Central memory CD8-positive, alpha-beta T cell (primary cell): ENCODE measurements around the gene AIG1.

ENCODE experiments used
- ATAC-seq: fragments of 150-1000 bp; cut with Tn5 transposase; replicated peaks from 2 replicates; pipeline ENCODE4 v1.10.0; 2022; ENCODE audit warnings: mild to moderate bottlenecking, moderate FRiP score, moderate number of reproducible peaks; ENCODE audit not compliant: poor library complexity, severe bottlenecking; ENCODE audit errors: extremely low read depth
- DNase-seq, 2 donors: peaks; one replicate each; pipeline ENCODE4 v3.0.0; 2021; ENCODE audit warnings: low spot score in 2 of 2
- H3K27ac Mint-ChIP-seq: one replicate; pipeline ENCODE4 v1.8.0; 2022; ENCODE audit warnings: low read depth, mild to moderate bottlenecking, moderate library complexity, mixed read lengths
- H3K27me3 Mint-ChIP-seq: one replicate; pipeline ENCODE4 v1.8.0; 2022; ENCODE audit warnings: mixed read lengths
- H3K36me3 Mint-ChIP-seq: one replicate; pipeline ENCODE4 v1.8.0; 2022; ENCODE audit warnings: mild to moderate bottlenecking, moderate library complexity, mixed read lengths; ENCODE audit not compliant: insufficient read depth
- H3K4me1 Mint-ChIP-seq: one replicate; pipeline ENCODE4 v1.8.0; 2022; ENCODE audit warnings: mixed read lengths
- H3K4me3 Mint-ChIP-seq: one replicate; pipeline ENCODE4 v1.8.0; 2022; ENCODE audit warnings: mild to moderate bottlenecking, moderate library complexity, mixed read lengths
- H3K9me3 Mint-ChIP-seq: one replicate; pipeline ENCODE4 v1.8.0; 2022; ENCODE audit warnings: mixed read lengths

The AIG1 gene

GRCh38 chr6:143107911-143108761, 47.4 kb downstream of the AIG1 start:
- ATAC-seq (no peak), DNase-seq (no peak)
- H3K36me3 Mint-ChIP-seq = no peaks in the 10 kb centered on the region
- H3K27me3 Mint-ChIP-seq = no peaks in the 10 kb centered on the region
- no peaks in the 10 kb centered on the region for H3K9me3 Mint-ChIP-seq
- no peaks in the 10 kb centered on the region for H3K4me1 Mint-ChIP-seq
- no peak overlapping the region for H3K27ac Mint-ChIP-seq
- H3K4me3 Mint-ChIP-seq = no peak overlapping the region

DNA sequence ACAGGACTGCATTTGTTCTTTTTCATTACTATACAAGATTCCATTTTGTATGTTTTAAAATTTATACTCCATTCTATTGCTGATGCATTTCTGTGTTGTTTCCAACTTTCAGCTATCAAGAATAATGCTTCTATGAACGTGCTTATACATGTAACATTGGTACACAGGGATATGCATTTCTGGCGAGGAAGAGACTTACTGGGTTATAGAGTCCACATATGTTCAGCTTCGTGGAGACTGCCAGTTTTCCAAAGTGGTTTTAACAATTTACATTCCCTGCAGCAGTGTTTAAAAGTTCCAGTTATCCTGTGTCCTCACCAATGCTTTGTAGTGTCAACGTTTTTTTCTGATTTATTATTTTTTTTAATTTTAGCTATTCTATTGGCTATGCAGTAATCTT, 48.5 kb downstream of the AIG1 start:
- H3K27me3 Mint-ChIP-seq = no peaks in the 10 kb centered on the region
- no peak overlapping the region for H3K27ac Mint-ChIP-seq
- H3K4me3 Mint-ChIP-seq = no peak overlapping the region
- no peak for DNase-seq
- H3K36me3 Mint-ChIP-seq = no peaks in the 10 kb centered on the region
- H3K4me1 Mint-ChIP-seq = no peaks in the 10 kb centered on the region
- ATAC-seq = no peak
- H3K9me3 Mint-ChIP-seq = no peaks in the 10 kb centered on the region

- Mint-ChIP-seq H3K4me3 (no peak overlapping the region), H3K36me3 (no peaks in the 10 kb centered on the region), H3K4me1 (no peaks in the 10 kb centered on the region), H3K27ac (no peak overlapping the region), H3K27me3 (no peaks in the 10 kb centered on the region), H3K9me3 (no peaks in the 10 kb centered on the region)
- DNase-seq (no peak), ATAC-seq (no peak)
Measured at GRCh38 chr6:143110572-143110971, 49.9 kb downstream of the AIG1 start.

DNA sequence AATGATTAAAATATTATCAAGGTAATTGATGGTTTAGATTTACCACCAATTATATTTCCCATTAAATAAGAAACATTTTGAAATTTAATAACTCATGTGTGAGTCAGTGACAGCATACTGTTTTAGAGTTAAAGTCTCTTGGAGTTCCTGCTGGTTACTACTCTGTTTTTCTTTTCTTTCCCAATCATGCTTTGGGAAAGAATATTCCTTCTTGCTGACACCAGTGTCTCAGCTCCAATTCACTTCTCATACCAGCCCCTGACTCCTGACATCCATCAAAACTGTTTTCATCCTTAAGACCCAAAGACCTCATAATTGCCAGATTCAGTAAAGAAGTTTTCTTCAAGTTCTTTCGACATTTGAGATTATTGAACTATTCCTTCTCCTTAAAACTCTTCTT, 50.3 kb downstream of the AIG1 start:
- DNase-seq = no peak

GRCh38 chr6:143111443-143111842, 50.8 kb downstream of the AIG1 start:
- H3K4me3 Mint-ChIP-seq = no peak overlapping the region
- no peak overlapping the region for H3K27ac Mint-ChIP-seq
- ATAC-seq (no peak), DNase-seq (no peak)
- no peaks in the 10 kb centered on the region for H3K4me1 Mint-ChIP-seq
- H3K27me3 Mint-ChIP-seq = no peaks in the 10 kb centered on the region
- H3K36me3 Mint-ChIP-seq = peaks cover under 1% of the 10 kb centered on the region
- no peaks in the 10 kb centered on the region for H3K9me3 Mint-ChIP-seq

More for the DNA sequence above, 50.3 kb downstream of the AIG1 start:
- H3K4me3 Mint-ChIP-seq = no peak overlapping the region
- no peaks in the 10 kb centered on the region for H3K27me3 Mint-ChIP-seq
- ATAC-seq = no peak
- H3K36me3 Mint-ChIP-seq = no peaks in the 10 kb centered on the region
- no peak overlapping the region for H3K27ac Mint-ChIP-seq
- no peaks in the 10 kb centered on the region for H3K4me1 Mint-ChIP-seq
- no peaks in the 10 kb centered on the region for H3K9me3 Mint-ChIP-seq

DNA sequence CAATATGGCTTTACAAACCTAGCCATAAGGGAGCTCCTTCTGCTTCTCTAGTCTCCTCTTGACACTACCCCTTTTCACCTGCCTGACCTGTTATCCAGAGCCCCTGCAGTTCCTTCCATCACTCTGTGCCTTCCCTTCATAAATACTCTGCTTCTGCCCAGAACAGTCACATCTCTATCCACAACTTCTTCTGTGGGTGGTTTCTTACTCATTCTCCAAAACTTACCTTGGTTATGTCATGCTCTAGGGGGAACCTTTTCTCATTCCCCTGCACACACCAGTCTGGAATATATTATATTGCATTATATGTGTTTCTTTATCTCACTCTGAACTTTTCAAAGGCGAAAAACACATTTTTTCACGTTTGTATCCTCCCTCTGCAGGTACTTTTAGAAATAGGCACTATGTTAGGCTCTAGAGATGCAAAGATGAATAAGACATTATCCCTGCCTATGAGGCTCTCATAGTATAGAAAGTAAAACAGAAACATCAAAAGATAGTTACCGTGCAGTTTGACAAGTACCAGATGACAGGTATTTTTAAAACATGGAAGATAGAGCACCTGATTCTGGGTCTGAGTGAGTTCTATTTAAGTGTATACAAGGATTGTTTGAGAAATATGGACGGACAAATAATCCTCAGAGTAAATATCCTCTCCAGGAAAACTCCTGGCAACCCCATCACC, 51.5 kb downstream of the AIG1 start:
- ATAC-seq (no peak), DNase-seq (no peak)
- Mint-ChIP-seq H3K9me3 (no peaks in the 10 kb centered on the region), H3K27ac (no peak overlapping the region), H3K27me3 (no peaks in the 10 kb centered on the region), H3K36me3 (peaks cover 1% of the 10 kb centered on the region), H3K4me1 (no peaks in the 10 kb centered on the region), H3K4me3 (no peak overlapping the region)

GRCh38 chr6:143112837-143113236, 52.1 kb downstream of the AIG1 start:
- H3K27me3 Mint-ChIP-seq = no peaks in the 10 kb centered on the region
- peaks cover 1% of the 10 kb centered on the region for H3K36me3 Mint-ChIP-seq
- no peaks in the 10 kb centered on the region for H3K4me1 Mint-ChIP-seq
- DNase-seq (no peak), ATAC-seq (no peak)
- H3K4me3 Mint-ChIP-seq = no peak overlapping the region
- H3K9me3 Mint-ChIP-seq = no peaks in the 10 kb centered on the region
- no peak overlapping the region for H3K27ac Mint-ChIP-seq

DNA sequence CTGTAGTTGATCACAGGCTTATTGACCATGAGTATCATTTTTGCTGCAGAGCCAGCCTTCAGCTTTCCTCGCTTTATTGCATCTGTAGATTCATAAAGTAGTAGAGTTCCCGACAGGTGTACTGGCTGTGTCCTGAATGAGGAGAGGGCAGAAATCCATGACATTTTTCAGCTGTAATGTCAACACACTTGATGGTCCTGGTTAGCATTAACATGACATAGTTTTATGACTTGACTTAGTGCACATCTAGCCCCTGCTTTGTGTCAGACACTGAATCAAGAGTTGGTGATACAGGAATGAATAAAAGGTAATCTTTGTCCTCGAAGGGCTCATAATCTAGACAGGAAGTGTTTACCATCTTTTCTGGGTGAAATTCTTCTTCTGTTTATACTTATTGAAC, 55.0 kb downstream of the AIG1 start:
- H3K9me3 Mint-ChIP-seq = no peaks in the 10 kb centered on the region
- DNase-seq (no peak), ATAC-seq (no peak)
- no peaks in the 10 kb centered on the region for H3K4me1 Mint-ChIP-seq
- no peak overlapping the region for H3K27ac Mint-ChIP-seq
- peaks cover 1% of the 10 kb centered on the region for H3K36me3 Mint-ChIP-seq
- H3K4me3 Mint-ChIP-seq = no peak overlapping the region
- no peaks in the 10 kb centered on the region for H3K27me3 Mint-ChIP-seq

DNA sequence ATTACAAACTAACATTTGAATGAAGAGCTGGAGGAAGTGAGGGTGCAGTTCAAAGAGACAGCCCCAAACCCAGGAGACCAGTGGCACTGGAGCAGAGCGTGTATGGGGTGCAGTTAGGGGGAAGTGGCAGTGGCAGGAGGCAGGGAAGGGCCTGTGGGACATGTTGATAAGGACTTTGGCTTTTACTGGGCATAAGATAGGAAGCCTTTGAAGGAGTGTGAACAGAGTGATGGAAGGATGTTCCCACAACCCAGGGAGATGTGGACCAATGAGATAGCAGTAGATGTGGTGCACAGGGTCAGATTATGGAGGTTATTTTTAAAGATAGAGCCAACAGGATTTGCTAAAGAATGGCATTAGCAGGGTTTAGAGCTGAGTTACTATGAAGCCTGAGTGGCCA, 56.4 kb downstream of the AIG1 start:
- Mint-ChIP-seq H3K27me3 (no peaks in the 10 kb centered on the region), H3K4me1 (no peaks in the 10 kb centered on the region), H3K9me3 (no peaks in the 10 kb centered on the region), H3K27ac (no peak overlapping the region), H3K4me3 (no peak overlapping the region), H3K36me3 (peaks cover 1% of the 10 kb centered on the region)
- DNase-seq = no peak
- no peak for ATAC-seq

- no peaks in the 10 kb centered on the region for H3K4me1 Mint-ChIP-seq
- no peak overlapping the region for H3K4me3 Mint-ChIP-seq
- H3K36me3 Mint-ChIP-seq = peaks cover 1% of the 10 kb centered on the region
- no peak overlapping the region for H3K27ac Mint-ChIP-seq
- no peaks in the 10 kb centered on the region for H3K9me3 Mint-ChIP-seq
- H3K27me3 Mint-ChIP-seq = no peaks in the 10 kb centered on the region
- no peak for ATAC-seq
- no peak for DNase-seq
Measured at GRCh38 chr6:143119260-143119659, 58.6 kb downstream of the AIG1 start.

DNA sequence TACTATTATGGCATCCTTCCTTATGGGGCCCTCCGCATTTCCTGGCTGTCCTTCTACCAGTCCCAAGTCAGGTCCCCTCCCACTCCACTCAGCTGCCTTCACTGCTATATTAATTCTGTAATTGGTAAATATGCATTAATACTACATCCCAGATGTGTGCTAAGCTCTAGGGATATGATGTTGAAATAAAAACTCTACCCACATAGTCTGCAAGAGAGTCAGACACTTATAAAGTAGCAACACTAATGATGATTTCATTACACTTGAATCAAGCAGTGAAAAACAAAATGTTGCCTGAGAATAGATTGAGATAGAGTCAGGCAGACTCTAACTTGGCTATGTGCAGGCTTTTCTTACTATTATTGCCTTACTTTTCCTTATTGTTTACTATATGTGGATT, 62.4 kb downstream of the AIG1 start:
- Mint-ChIP-seq H3K4me3 (no peak overlapping the region), H3K27ac (no peak overlapping the region), H3K36me3 (no peaks in the 10 kb centered on the region), H3K9me3 (no peaks in the 10 kb centered on the region), H3K4me1 (peaks cover 13% of the 10 kb centered on the region), H3K27me3 (no peaks in the 10 kb centered on the region)
- no peak for ATAC-seq
- DNase-seq = no peak

DNA sequence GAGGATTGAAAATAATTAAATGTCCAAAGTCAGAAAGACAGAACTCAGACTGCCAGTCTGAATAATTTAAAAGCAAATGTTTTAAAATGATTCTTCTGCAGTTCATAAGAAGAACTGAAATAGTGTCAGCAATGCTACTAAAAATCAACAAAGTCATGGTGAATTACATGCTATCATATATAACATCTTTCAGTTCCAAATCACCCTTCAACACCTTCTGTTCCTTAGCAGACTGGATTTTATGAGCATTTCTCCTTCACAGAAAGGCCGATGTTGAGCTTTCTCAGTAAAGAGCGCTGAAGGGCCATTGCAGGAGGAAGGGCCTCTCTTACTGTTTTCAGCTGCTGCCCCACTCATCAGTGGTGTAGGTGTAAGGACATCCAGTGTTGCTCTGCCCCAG, 63.3 kb downstream of the AIG1 start:
- DNase-seq (no peak), ATAC-seq (no peak)
- H3K9me3 Mint-ChIP-seq = no peaks in the 10 kb centered on the region
- no peaks in the 10 kb centered on the region for H3K36me3 Mint-ChIP-seq
- peaks cover 13% of the 10 kb centered on the region for H3K4me1 Mint-ChIP-seq
- no peak overlapping the region for H3K27ac Mint-ChIP-seq
- no peak overlapping the region for H3K4me3 Mint-ChIP-seq
- no peaks in the 10 kb centered on the region for H3K27me3 Mint-ChIP-seq

GRCh38 chr6:143125455-143125854, 64.8 kb downstream of the AIG1 start:
- H3K9me3 Mint-ChIP-seq = no peaks in the 10 kb centered on the region
- ATAC-seq (no peak), DNase-seq (no peak)
- H3K4me3 Mint-ChIP-seq = no peak overlapping the region
- peaks cover 13% of the 10 kb centered on the region for H3K4me1 Mint-ChIP-seq
- no peaks in the 10 kb centered on the region for H3K27me3 Mint-ChIP-seq
- H3K36me3 Mint-ChIP-seq = no peaks in the 10 kb centered on the region
- H3K27ac Mint-ChIP-seq = no peak overlapping the region
